GM12878 (cell line): ENCODE data around the gene RYK. TPM values are rescaled to one million over a fixed set of nuclear protein-coding genes. Genes with fewer than 3 reads are reported as not detected.
"Not testable (repeated sequence)": the region's sequence is repeated elsewhere in the genome, so short reads cannot be mapped to it uniquely, and the experiment has no call there.

Source experiments
- ATAC-seq: fragments of 200-7000 bp; cut with Tn5 transposase; 3 replicates; pipeline ENCODE4 v1.9.1; 2020; ENCODE audit warnings: mild to moderate bottlenecking, moderate library complexity
- BruUV-seq: library from RNA; stranded (reverse); fragments of 400-500 nt; replicated peaks from 2 replicates; lab custom pipeline; 2021; lab: Mats Ljungman, UMichigan
- CTCF ChIA-PET: fragments of 300-600 bp; sonication (Branson Sonifier 250); formaldehyde crosslinking; extraction: SDS; loops from one replicate; lab custom pipeline; 2021; ENCODE audit warnings: inconsistent platforms; lab: Yijun Ruan, JAX
- POLR2A ChIA-PET: fragments of 350-600 bp; formaldehyde crosslinking; extraction: SDS; loops from one replicate; lab custom pipeline; 2021; ENCODE audit warnings: inconsistent platforms; lab: Charles Lee
- RAD21 ChIA-PET: fragments of 300-600 bp; sonication (Branson Sonifier 250); formaldehyde crosslinking; loops from one replicate; lab custom pipeline; 2023; ENCODE audit warnings: antibody characterized with exemption; ENCODE audit not compliant: unreplicated experiment; lab: Charles Lee
- SMC1A ChIA-PET: fragments of 300-600 bp; sonication (Branson Sonifier 250); formaldehyde crosslinking; loops from one replicate; lab custom pipeline; 2023; ENCODE audit not compliant: unreplicated experiment, uncharacterized antibody; lab: Charles Lee
- DNase-seq: peaks from one replicate; pipeline ENCODE4 v3.0.0-alpha.2; 2011; ENCODE audit warnings: low read depth, low spot score
- FAIRE-seq: peaks from 3 replicates; lab custom pipeline; 2011; peaks lifted over from hg19 to GRCh38; lab: Jason Lieb, UNC
- H2AFZ ChIP-seq: 2 replicates; pipeline ENCODE4 v1.6.0; 2011; ENCODE audit warnings: low read depth, low read length, control low read depth; ENCODE audit not compliant: control insufficient read depth
- H3K27ac ChIP-seq: 2 replicates; pipeline ENCODE4 v1.5.1; 2011; ENCODE audit warnings: control low read depth; ENCODE audit not compliant: control insufficient read depth, insufficient read depth
- H3K27me3 ChIP-seq, 2 experiments: replicated peaks in 1 of 2; 2 replicates each; pipeline versions ENCODE4 v1.6.0 to v1.6.1; 2011; ENCODE audit warnings: low read length in 1 of 2; ENCODE audit not compliant: control insufficient read depth in 2 of 2, insufficient read depth in 2 of 2
- H3K36me3 ChIP-seq, 2 experiments: 2 replicates each; pipeline ENCODE4 v1.5.1; 2011; ENCODE audit warnings: low read length in 1 of 2; ENCODE audit not compliant: control insufficient read depth in 2 of 2, insufficient read depth in 2 of 2
- H3K4me1 ChIP-seq: 2 replicates; pipeline ENCODE4 v1.6.1; 2011; ENCODE audit warnings: mild to moderate bottlenecking, low read length, moderate library complexity, mixed read lengths; ENCODE audit not compliant: control insufficient read depth, insufficient read depth
- H3K4me2 ChIP-seq: 2 replicates; pipeline ENCODE4 v1.6.0; 2011; ENCODE audit warnings: control low read depth; ENCODE audit not compliant: control insufficient read depth, insufficient read depth
- H3K4me3 ChIP-seq: fragments of 200-600 bp; sonication (generic); 2 replicates; pipeline ENCODE4 v1.5.1; 2016
- H3K79me2 ChIP-seq: 2 replicates; pipeline ENCODE4 v1.6.0; 2011; ENCODE audit warnings: low read length; ENCODE audit not compliant: control insufficient read depth, insufficient read depth
- H3K9ac ChIP-seq: 2 replicates; pipeline ENCODE4 v1.8.0; 2011; ENCODE audit warnings: low read length, control low read depth, mixed read lengths; ENCODE audit not compliant: control insufficient read depth, insufficient read depth
- H3K9me3 ChIP-seq: replicated peaks from 3 replicates; pipeline ENCODE4 v1.5.1; 2011; ENCODE audit warnings: mild to moderate bottlenecking, low read length; ENCODE audit not compliant: control insufficient read depth, insufficient read depth
- H4K20me1 ChIP-seq: 2 replicates; pipeline ENCODE4 v1.6.0; 2011; ENCODE audit not compliant: control insufficient read depth, insufficient read depth
- BHLHE40 ChIP-seq, 2 experiments: fragments of 450-650 bp in 1 of 2; IDR thresholded peaks; 2 replicates each; pipeline ENCODE4 v1.6.1; 2011 to 2017; ENCODE audit warnings: low read depth in 2 of 2, borderline replicate concordance in 1 of 2, improper control_type of control experiment in 1 of 2, low read length in 1 of 2, mild to moderate bottlenecking in 1 of 2
- E2F8 ChIP-seq: fragments of 450-650 bp; IDR thresholded peaks from 2 replicates; pipeline ENCODE4 v1.6.1; 2018; ENCODE audit warnings: mild to moderate bottlenecking, low read depth, moderate library complexity; ENCODE audit not compliant: partially characterized antibody
- NRF1 ChIP-seq: conservative IDR thresholded peaks from 2 replicates; pipeline ENCODE4 v1.6.1; 2011; ENCODE audit warnings: mild to moderate bottlenecking, low read depth, low read length, improper control_type of control experiment
- PAX5 ChIP-seq: IDR thresholded peaks from 2 replicates; pipeline ENCODE4 v1.6.1; 2011; ENCODE audit warnings: low read depth, low read length, borderline replicate concordance
- POU2F2 ChIP-seq: IDR thresholded peaks from 3 replicates; pipeline ENCODE4 v1.6.1; 2011; ENCODE audit warnings: low read depth, mild to moderate bottlenecking, low read length, borderline replicate concordance
- PRDM15 ChIP-seq: fragments of 450-650 bp; formaldehyde crosslinking; IDR thresholded peaks from 2 replicates; pipeline ENCODE4 v1.4.0; 2020; ENCODE audit warnings: mild to moderate bottlenecking, moderate library complexity
- RCOR1 ChIP-seq: conservative IDR thresholded peaks from 2 replicates; pipeline ENCODE4 v1.6.1; 2012; ENCODE audit warnings: low read depth, low read length, improper control_type of control experiment
- SIN3A ChIP-seq: IDR thresholded peaks from 2 replicates; pipeline ENCODE4 v1.6.1; 2012; ENCODE audit warnings: low read depth, low read length, improper control_type of control experiment
- SMAD1 ChIP-seq: fragments of 450-650 bp; IDR thresholded peaks from 2 replicates; pipeline ENCODE4 v1.6.1; 2018; ENCODE audit warnings: mild to moderate bottlenecking, low read depth; ENCODE audit not compliant: partially characterized antibody
- SREBF2 ChIP-seq: IDR thresholded peaks from 2 replicates; pipeline ENCODE4 v1.6.1; 2012; ENCODE audit warnings: mild to moderate bottlenecking, low read length
- whole genome bisulfite sequencing: methylation state at CpG from one replicate; pipeline ENCODE4 v1.1.6; 2016; ENCODE audit warnings: low lambda C conversion rate; ENCODE audit not compliant: insufficient replicate concordance, insufficient coverage; ENCODE audit errors: missing lambda C conversion rate; 5-methylcytosine and 5-hydroxymethylcytosine counted together
- in situ Hi-C: fragments of 300-500 bp; cut with MboI; formaldehyde crosslinking; loops from 9 replicates; pipeline ENCODE4 v1.14.3; 2018; ENCODE audit warnings: mixed read lengths
- intact Hi-C: fragments of 100-400 bp; cut with micrococcal nuclease; formaldehyde crosslinking; loops from one replicate; pipeline ENCODE4 v1.14.2; 2022; ENCODE audit not compliant: unreplicated experiment
- polyA plus RNA-seq, 11 experiments: library from polyadenylated mRNA; depleted of rRNA in 4 of 11; unstranded in 6 of 11; stranded (reverse) in 5 of 11; fragments of >200 nt; fragmentation: Nextera tagmentation in 4 of 11; fragmentation: Illumina TruSeq in 1 of 11; extraction: Ambion mirVana in 4 of 11; extraction: Trizol in 1 of 11; gene quantifications; 1 replicate in 1 of 11; 2 replicates in 10 of 11; pipeline versions ENCODE4 v1.2.1 to v1.2.3, GENCODE V29; 2011 to 2016; ENCODE audit warnings: inconsistent platforms in 2 of 11, missing spikeins in 2 of 11, low read depth in 1 of 11
- total RNA-seq, 4 experiments: library from RNA; depleted of rRNA in 3 of 4; stranded (reverse); fragments of >200 nt in 3 of 4; fragmentation: Illumina TruSeq in 1 of 4; extraction: Trizol in 1 of 4; gene quantifications; 2 replicates each; pipeline versions ENCODE4 v1.2.1 to v1.2.3, GENCODE V29; 2013 to 2021

Gene RYK
- total and polyA plus RNA-seq, 10 of the 15 experiments (the other 5 are each of a cell fraction or from before 2014, with no cell fraction given) = 2.0 to 25.1 (median 11.1) TPM

GRCh38 chr3:134228035-134228434, 22.6 kb downstream of the RYK start:
- no peak for DNase-seq
- Histone ChIP-seq H4K20me1 (no peaks in the 10 kb centered on the region; the same call in 1 of the 2 replicates), H3K27ac (no peak overlapping the region), H3K36me3 (no peaks in the 10 kb centered on the region), H3K27me3 (no peaks in the 10 kb centered on the region), H3K9me3 (no peaks in the 10 kb centered on the region), H3K9ac (no peak overlapping the region), H3K4me2 (no peak overlapping the region), H3K4me1 (no peaks in the 10 kb centered on the region), H2AFZ (no peak overlapping the region), H3K4me3 (no peak overlapping the region), H3K79me2 (peaks cover 1% of the 10 kb centered on the region; the same call in 1 of the 2 replicates)
- ChIA-PET POLR2A (no interaction called here), RAD21 (no interaction called here), CTCF (interaction anchor here (5.4 to 6.2 kb wide), 2 partner anchors 10 to 15 kb away, joined by 42 read pairs; no protein-coding TSS in a partner anchor), SMC1A (no interaction called here)
- 92% methylated on average over 6 of the region's 6 CpGs for WGBS
- intact Hi-C loops (loop anchor here (10.0 kb wide), 1 partner anchor 413 kb away; no protein-coding TSS in a partner anchor), in situ Hi-C loops (no loop called here)
- BruUV-seq = no TSS peak
- no peak for FAIRE-seq
- ATAC-seq = no peak
- TF ChIP-seq E2F8 (no peak), PRDM15 (CRISPR knock-in tag) (no peak), SIN3A (no peak), SREBF2 (no peak), POU2F2 (no peak), SMAD1 (no peak), RCOR1 (no peak), PAX5 (no peak), BHLHE40 (IDR thresholded peaks at IDR 0.05; ENCODE audit: borderline replicate concordance in 1 of 2, low read depth in 2 of 2, low read length in 1 of 2) (no peak), NRF1 (no peak)

- 0 out of 2 replicates have a peak overlapping the region, but pooled peaks have one; percentile 17 for H3K4me2 ChIP-seq
- H3K4me1 ChIP-seq, H3K4me3 ChIP-seq, FAIRE-seq, H2AFZ ChIP-seq, H3K79me2 ChIP-seq, BruUV-seq, ATAC-seq, H3K9me3 ChIP-seq, DNase-seq, H4K20me1 ChIP-seq, POLR2A ChIA-PET, H3K27ac ChIP-seq, H3K27me3 ChIP-seq, H3K9ac ChIP-seq, H3K36me3 ChIP-seq: not testable (repeated sequence)
- WGBS = 89% methylated on average over 1 of the region's 1 CpG
- ChIA-PET CTCF (interaction anchor here (0.7 to 7.0 kb wide), 16 partner anchors 8 to 655 kb away, joined by 3 to 116 read pairs (median 4); no protein-coding TSS in a partner anchor), RAD21 (interaction anchor here (0.7 to 2.3 kb wide), 6 partner anchors 12 to 294 kb away, joined by 3 to 25 read pairs (median 4); partner anchors contain the start of gene RYK), SMC1A (interaction anchor here (0.6 to 2.9 kb wide), 9 partner anchors 10 to 294 kb away, joined by 3 to 21 read pairs (median 3); partner anchors contain the start of gene RYK)
- intact Hi-C loops (loop anchor here (1.0 to 10.0 kb wide), 2 partner anchors 11 to 410 kb away; no protein-coding TSS in a partner anchor), in situ Hi-C loops (loop anchor here (25.0 kb wide), 1 partner anchor 1487 kb away; no protein-coding TSS in a partner anchor)
Measured at GRCh38 chr3:134224796-134225156, 25.9 kb downstream of the RYK start.
